ENCODE measurements around the gene TMEM250. TPM values are rescaled to one million over a fixed set of nuclear protein-coding genes. Genes with fewer than 3 reads are reported as not detected.

The TMEM250 gene
- total RNA-seq, 1 experiment from 2014 or later = 37.5 TPM

- RAD21 ChIA-PET (ENCODE audit: low non-redundant PET in 1 of 2, low total read pairs in 2 of 2, uncharacterized antibody in 2 of 2, unreplicated experiment in 2 of 2) = interaction anchor here in 1 of 2 experiments (1.1 kb wide), 1 partner anchor 171 kb away, joined by 3 read pairs; no protein-coding TSS in a partner anchor
- H3K9me3 ChIP-seq (ENCODE audit: control insufficient read depth in 1 of 2, insufficient read depth in 1 of 2, low read depth in 1 of 2, low read length in 2 of 2) = no peaks in the 10 kb centered on the region
- no peak overlapping the region for H3K27ac ChIP-seq (ENCODE audit: low read depth, low read length)
- no peaks in the 10 kb centered on the region for H3K9me2 ChIP-seq (ENCODE audit: insufficient read depth)
- intact Hi-C loops (cut with micrococcal nuclease) = loop anchor here (5.0 kb wide), 1 partner anchor 171 kb away; no protein-coding TSS in a partner anchor
- ATAC-seq (peak; percentile 68), DNase-seq (ENCODE audit: low read depth, low spot score) (peak; percentile 63)
- CTCF ChIA-PET = interaction anchor here (0.7 to 1.9 kb wide), 9 partner anchors 9 to 535 kb away, joined by 3 to 7 read pairs (median 4); partner anchors contain the start of gene UBAC1
- no peaks in the 10 kb centered on the region for H4K20me1 ChIP-seq (ENCODE audit: insufficient read depth)
- BruUV-seq (replicated peaks) = no TSS peak
- H3K4me2 ChIP-seq (ENCODE audit: low read length) = no peak overlapping the region
- H3K4me3 ChIP-seq (replicated peaks in 1 of 2; ENCODE audit: low read depth in 1 of 2, low read length in 2 of 2) = no peak overlapping the region
- H3K79me2 ChIP-seq (ENCODE audit: insufficient read depth, low read length) = no peaks in the 10 kb centered on the region
- H3K36me3 ChIP-seq (ENCODE audit: control insufficient read depth in 1 of 2, insufficient read depth in 2 of 2, low read length in 2 of 2) = no peaks in the 10 kb centered on the region
- H3K4me1 ChIP-seq (ENCODE audit: control insufficient read depth in 1 of 2, insufficient read depth in 2 of 2, low read length in 2 of 2) = peaks cover 2 to 15% of the 10 kb centered on the region in 2 experiments; a peak in 3 of 4 replicates
- POLR2A ChIA-PET = no interaction called here
- no peaks in the 10 kb centered on the region for H3K27me3 ChIP-seq (ENCODE audit: insufficient read depth, low read length)
- no peak overlapping the region for H2AFZ ChIP-seq (ENCODE audit: low read depth, low read length, poor library complexity, severe bottlenecking)
- TF ChIP-seq REST (IDR thresholded peaks at IDR 0.05; ENCODE audit: low read depth) (no peak), FOSL1 (IDR thresholded peaks at IDR 0.05; ENCODE audit: low read depth) (no peak), EZH2phosphoT487 (IDR thresholded peaks at IDR 0.05; ENCODE audit: borderline replicate concordance) (no peak), ELF1 (IDR thresholded peaks at IDR 0.05; ENCODE audit: borderline replicate concordance, low read depth) (no peak), MAX (IDR thresholded peaks at IDR 0.05) (no peak; the same call in 1 of the 2 replicates), CBX3 (IDR thresholded peaks at IDR 0.05; ENCODE audit: low read depth) (no peak), ZFX (IDR thresholded peaks at IDR 0.05) (no peak), YY1 (IDR thresholded peaks at IDR 0.05; ENCODE audit: extremely low read depth, insufficient replicate concordance, low read depth, low read length) (no peak), POLR2A (IDR thresholded peaks at IDR 0.05; ENCODE audit: borderline replicate concordance, extremely low read depth, insufficient read depth, insufficient read length) (no peak), EZH2 (IDR thresholded peaks at IDR 0.05) (no peak), CTCF (IDR thresholded peaks at IDR 0.05 in 2 of 3, conservative IDR thresholded peaks at IDR 0.05 in 1 of 3; ENCODE audit: borderline replicate concordance in 1 of 3, insufficient read depth in 1 of 3, low read depth in 2 of 3, low read length in 2 of 3) (peak; percentile 62 to 82 (median 79)), EGR1 (IDR thresholded peaks at IDR 0.05; ENCODE audit: low read depth) (no peak), CEBPB (IDR thresholded peaks at IDR 0.05; ENCODE audit: low read depth) (no peak), TCF7L2 (IDR thresholded peaks at IDR 0.05; ENCODE audit: borderline replicate concordance, extremely low read depth, insufficient read depth, insufficient read length) (no peak), ATF3 (IDR thresholded peaks at IDR 0.05) (no peak), RAD21 (IDR thresholded peaks at IDR 0.05; ENCODE audit: low read depth) (peak; percentile 68)
- H3K9ac ChIP-seq (ENCODE audit: low read length) = no peak overlapping the region
Observed at GRCh38 chr9:136138566-136138965, 19.9 kb upstream of the TMEM250 start.
